Kidney tubule cell (primary cell): ENCODE measurements around the gene GASK1B.

Source experiments
- DNase-seq: peaks from one replicate; pipeline ENCODE4 v3.0.0-alpha.2; 2018; ENCODE audit warnings: low spot score

GASK1B gene

GRCh38 chr4:158172261-158173258 is at the start of gene GASK1B:
GASK1B (minus strand) TSS chr4:158173025; CDS start chr4:158171375, 1,650 bp downstream.
- DNase-seq: peak; percentile 79

- no peak for DNase-seq
Measured at GRCh38 chr4:158219623-158220022, 46.8 kb upstream of the GASK1B start.

- no peak for DNase-seq
Measured at GRCh38 chr4:158217763-158218162, 44.9 kb upstream of the GASK1B start.

GRCh38 chr4:158214856-158215255 is 42.0 kb upstream of the GASK1B start:
- DNase-seq: no peak

GRCh38 chr4:158213466-158213865 is 40.6 kb upstream of the GASK1B start:
- DNase-seq: no peak

GRCh38 chr4:158211222-158211621 is 38.4 kb upstream of the GASK1B start:
- DNase-seq: peak; percentile 53

GRCh38 chr4:158209825-158210807 is 37.3 kb upstream of the GASK1B start, which contains the start of gene TMEM144:
TMEM144 (plus strand) TSS chr4:158210486; CDS start chr4:158212668, 2,182 bp downstream.
- DNase-seq: peak; percentile 98

- DNase-seq: no peak
Measured at GRCh38 chr4:158208963-158209640, 36.3 kb upstream of the GASK1B start.

- no peak for DNase-seq
Measured at GRCh38 chr4:158203929-158204328, 31.1 kb upstream of the GASK1B start.

GRCh38 chr4:158203436-158203835 is 30.6 kb upstream of the GASK1B start:
- no peak for DNase-seq

GRCh38 chr4:158202481-158202880 is 29.7 kb upstream of the GASK1B start:
- no peak for DNase-seq

GRCh38 chr4:158201876-158202275 is 29.1 kb upstream of the GASK1B start:
- no peak for DNase-seq

GRCh38 chr4:158201322-158201721 is 28.5 kb upstream of the GASK1B start:
- DNase-seq: no peak

GRCh38 chr4:158200214-158200613 is 27.4 kb upstream of the GASK1B start:
- DNase-seq: no peak

- DNase-seq: peak; percentile 5
Measured at GRCh38 chr4:158197194-158197776, 24.5 kb upstream of the GASK1B start.

- DNase-seq: no peak
Measured at GRCh38 chr4:158195297-158195696, 22.5 kb upstream of the GASK1B start.

- peak; percentile 53 for DNase-seq
Measured at GRCh38 chr4:158193171-158193749, 20.4 kb upstream of the GASK1B start.

- no peak for DNase-seq
Measured at GRCh38 chr4:158192439-158193158, 19.8 kb upstream of the GASK1B start.

- DNase-seq: no peak
Measured at GRCh38 chr4:158190718-158191117, 17.9 kb upstream of the GASK1B start.

- no peak for DNase-seq
Measured at GRCh38 chr4:158189422-158189821, 16.6 kb upstream of the GASK1B start.
